Measurements from ENCODE around the gene KLRF1. TPM values are rescaled to one million over a fixed set of nuclear protein-coding genes. Genes with fewer than 3 reads are reported as not detected.

The KLRF1 gene
- total RNA-seq, 1 experiment from 2014 or later, result not detected

- DNase-seq (ENCODE audit: low read depth, low spot score) (no peak), ATAC-seq (no peak)
- Histone ChIP-seq H3K27me3 (ENCODE audit: insufficient read depth, low read length) (peaks cover 39% of the 10 kb centered on the region), H3K4me3 (replicated peaks in 1 of 2; ENCODE audit: low read depth in 1 of 2, low read length in 2 of 2) (no peak overlapping the region), H3K79me2 (ENCODE audit: insufficient read depth, low read length) (no peaks in the 10 kb centered on the region), H3K36me3 (ENCODE audit: control insufficient read depth in 1 of 2, insufficient read depth in 2 of 2, low read length in 2 of 2) (no peaks in the 10 kb centered on the region), H3K9me2 (ENCODE audit: insufficient read depth) (no peaks in the 10 kb centered on the region), H3K9ac (ENCODE audit: low read length) (no peak overlapping the region), H4K20me1 (ENCODE audit: insufficient read depth) (no peaks in the 10 kb centered on the region), H3K4me1 (ENCODE audit: control insufficient read depth in 1 of 2, insufficient read depth in 2 of 2, low read length in 2 of 2) (no peaks in the 10 kb centered on the region), H3K27ac (ENCODE audit: low read depth, low read length) (no peak overlapping the region), H3K4me2 (ENCODE audit: low read length) (no peak overlapping the region), H2AFZ (ENCODE audit: low read depth, low read length, poor library complexity, severe bottlenecking) (no peak overlapping the region), H3K9me3 (ENCODE audit: control insufficient read depth in 1 of 2, insufficient read depth in 1 of 2, low read depth in 1 of 2, low read length in 2 of 2) (no peaks in the 10 kb centered on the region)
- ChIA-PET CTCF (interaction anchor here (1.4 to 4.8 kb wide), 4 partner anchors 17 to 54 kb away, joined by 4 to 68 read pairs (median 10); no protein-coding TSS in a partner anchor), RAD21 (ENCODE audit: low non-redundant PET in 1 of 2, low total read pairs in 2 of 2, uncharacterized antibody in 2 of 2, unreplicated experiment in 2 of 2) (no interaction called here), POLR2A (no interaction called here)
- TF ChIP-seq POLR2AphosphoS5 (IDR thresholded peaks at IDR 0.05; ENCODE audit: low read depth, low read length) (no peak), ZFX (IDR thresholded peaks at IDR 0.05) (no peak)
- BruUV-seq (replicated peaks), result no TSS peak
- intact Hi-C loops (cut with micrococcal nuclease), result no loop called here
Observed at GRCh38 chr12:9796971-9797370, 30.3 kb upstream of the KLRF1 start.

- ATAC-seq, result peak; percentile 93
- no peaks in the 10 kb centered on the region for H3K79me2 ChIP-seq (ENCODE audit: insufficient read depth, low read length)
- intact Hi-C loops (cut with micrococcal nuclease), result loop anchor here (1.0 to 2.0 kb wide), 2 partner anchors 49 to 467 kb away; no protein-coding TSS in a partner anchor
- peak; percentile 16; the same call in 1 of the 2 replicates for TF ChIP-seq CBX3 (IDR thresholded peaks at IDR 0.05; ENCODE audit: low read depth)
- TF ChIP-seq RAD21 (IDR thresholded peaks at IDR 0.05; ENCODE audit: low read depth), result peak; percentile 77
- no peak for TF ChIP-seq EGR1 (IDR thresholded peaks at IDR 0.05; ENCODE audit: low read depth)
- peak; percentile 50 to 57 (median 53) for TF ChIP-seq CTCF (IDR thresholded peaks at IDR 0.05 in 2 of 3, conservative IDR thresholded peaks at IDR 0.05 in 1 of 3; ENCODE audit: borderline replicate concordance in 1 of 3, insufficient read depth in 1 of 3, low read depth in 2 of 3, low read length in 2 of 3)
- DNase-seq (ENCODE audit: low read depth, low spot score), result peak; percentile 71
- H3K4me1 ChIP-seq (ENCODE audit: control insufficient read depth in 1 of 2, insufficient read depth in 2 of 2, low read length in 2 of 2), result no peaks in the 10 kb centered on the region
- no peaks in the 10 kb centered on the region for H4K20me1 ChIP-seq (ENCODE audit: insufficient read depth)
- H3K4me2 ChIP-seq (ENCODE audit: low read length), result no peak overlapping the region
- no TSS peak for BruUV-seq (replicated peaks)
- H3K9me2 ChIP-seq (ENCODE audit: insufficient read depth), result no peaks in the 10 kb centered on the region
- H3K9me3 ChIP-seq (ENCODE audit: control insufficient read depth in 1 of 2, insufficient read depth in 1 of 2, low read depth in 1 of 2, low read length in 2 of 2), result no peaks in the 10 kb centered on the region
- ChIA-PET POLR2A (no interaction called here), RAD21 (ENCODE audit: low non-redundant PET in 1 of 2, low total read pairs in 2 of 2, uncharacterized antibody in 2 of 2, unreplicated experiment in 2 of 2) (interaction anchor here in 1 of 2 experiments (0.8 kb wide), 1 partner anchor 47 kb away, joined by 4 read pairs; no protein-coding TSS in a partner anchor), CTCF (interaction anchor here (1.0 to 4.8 kb wide), 6 partner anchors 13 to 467 kb away, joined by 3 to 68 read pairs (median 6); no protein-coding TSS in a partner anchor)
- H3K4me3 ChIP-seq (replicated peaks in 1 of 2; ENCODE audit: low read depth in 1 of 2, low read length in 2 of 2), result no peak overlapping the region
- H3K9ac ChIP-seq (ENCODE audit: low read length), result no peak overlapping the region
- H3K27ac ChIP-seq (ENCODE audit: low read depth, low read length), result no peak overlapping the region
- peaks cover 36% of the 10 kb centered on the region for H3K27me3 ChIP-seq (ENCODE audit: insufficient read depth, low read length)
- no peaks in the 10 kb centered on the region for H3K36me3 ChIP-seq (ENCODE audit: control insufficient read depth in 1 of 2, insufficient read depth in 2 of 2, low read length in 2 of 2)
- no peak overlapping the region for H2AFZ ChIP-seq (ENCODE audit: low read depth, low read length, poor library complexity, severe bottlenecking)
Observed at GRCh38 chr12:9797722-9798619, 29.3 kb upstream of the KLRF1 start.
